A673 (cell line): ENCODE measurements around the gene SSH2. TPM values are rescaled to one million over a fixed set of nuclear protein-coding genes. Genes with fewer than 3 reads are reported as not detected.
A peak's percentile ranks its signal among the peaks of the same experiment; 100 is the strongest.

ENCODE experiments used
- BruUV-seq: library from RNA; stranded (reverse); fragments of 400-500 nt; replicated peaks from 2 replicates; lab custom pipeline; 2021; lab: Mats Ljungman, UMichigan
- CTCF ChIA-PET: fragments of 300-600 bp; sonication (Branson Sonifier 250); formaldehyde crosslinking; loops from one replicate; lab custom pipeline; 2022; ENCODE audit warnings: antibody characterized with exemption; lab: Charles Lee
- POLR2A ChIA-PET: fragments of 300-600 bp; sonication (Branson Sonifier 250); formaldehyde crosslinking; loops from one replicate; lab custom pipeline; 2022; ENCODE audit warnings: antibody characterized with exemption; ENCODE audit not compliant: low non-redundant PET; lab: Charles Lee
- DNase-seq: peaks from one replicate; pipeline ENCODE4 v3.0.0-alpha.2; 2015; ENCODE audit warnings: low spot score
- H3K27ac ChIP-seq: fragments of 200-600 bp; sonication (generic); 2 replicates; pipeline ENCODE4 v1.5.1; 2016; ENCODE audit warnings: mixed run types, low read depth, mild to moderate bottlenecking, mixed read lengths, antibody characterized with exemption, low read length; ENCODE audit not compliant: poor library complexity, severe bottlenecking
- H3K27me3 ChIP-seq: fragments of 200-600 bp; sonication (generic); replicated peaks from 2 replicates; pipeline ENCODE4 v1.6.1; 2017; ENCODE audit warnings: mixed run types, low read depth, mild to moderate bottlenecking, mixed read lengths, antibody characterized with exemption, low read length; ENCODE audit not compliant: insufficient read depth, poor library complexity
- H3K36me3 ChIP-seq: fragments of 200-600 bp; sonication (generic); 2 replicates; pipeline ENCODE4 v1.6.1; 2016; ENCODE audit warnings: mixed run types, mild to moderate bottlenecking, mixed read lengths, antibody characterized with exemption, low read length; ENCODE audit not compliant: insufficient read depth, poor library complexity, severe bottlenecking
- H3K4me1 ChIP-seq: fragments of 200-600 bp; sonication (generic); 2 replicates; pipeline ENCODE4 v1.6.1; 2017; ENCODE audit warnings: mixed run types, mild to moderate bottlenecking, mixed read lengths, antibody characterized with exemption, low read length; ENCODE audit not compliant: insufficient read depth, poor library complexity, severe bottlenecking
- H3K4me3 ChIP-seq: fragments of 200-600 bp; sonication (generic); 2 replicates; pipeline ENCODE4 v1.5.1; 2016; ENCODE audit warnings: low read depth, mixed run types, mild to moderate bottlenecking, mixed read lengths, low read length; ENCODE audit not compliant: poor library complexity, severe bottlenecking
- H3K9me3 ChIP-seq: fragments of 200-600 bp; sonication (generic); 2 replicates; pipeline ENCODE4 v1.6.1; 2016; ENCODE audit warnings: mixed run types, low read depth, mild to moderate bottlenecking, mixed read lengths, antibody characterized with exemption, low read length; ENCODE audit not compliant: poor library complexity, severe bottlenecking
- CTCF ChIP-seq: fragments of 300-800, 200-600 bp; sonication (generic); conservative IDR thresholded peaks from 2 replicates; pipeline ENCODE4 v1.5.1; 2017; ENCODE audit warnings: low read depth, mild to moderate bottlenecking, antibody characterized with exemption, low read length, moderate library complexity, mixed read lengths
- EZH2 ChIP-seq: fragments of 200-600 bp; sonication (generic); IDR thresholded peaks from 2 replicates; pipeline ENCODE4 v1.6.1; 2017; ENCODE audit warnings: borderline replicate concordance, low read depth, mild to moderate bottlenecking, mixed read lengths, antibody characterized with exemption, low read length; ENCODE audit not compliant: poor library complexity, severe bottlenecking
- intact Hi-C: fragments of 100-400 bp; cut with micrococcal nuclease; formaldehyde crosslinking; loops from one replicate; pipeline ENCODE4 v1.10.0; 2022; ENCODE audit not compliant: unreplicated experiment
- total RNA-seq: library from RNA; stranded (reverse); gene quantifications from 2 replicates; pipeline ENCODE4 v1.2.3, GENCODE V29; 2021

Gene SSH2
- total RNA-seq, 1 experiment from 2014 or later, result 75.5 TPM

DNA sequence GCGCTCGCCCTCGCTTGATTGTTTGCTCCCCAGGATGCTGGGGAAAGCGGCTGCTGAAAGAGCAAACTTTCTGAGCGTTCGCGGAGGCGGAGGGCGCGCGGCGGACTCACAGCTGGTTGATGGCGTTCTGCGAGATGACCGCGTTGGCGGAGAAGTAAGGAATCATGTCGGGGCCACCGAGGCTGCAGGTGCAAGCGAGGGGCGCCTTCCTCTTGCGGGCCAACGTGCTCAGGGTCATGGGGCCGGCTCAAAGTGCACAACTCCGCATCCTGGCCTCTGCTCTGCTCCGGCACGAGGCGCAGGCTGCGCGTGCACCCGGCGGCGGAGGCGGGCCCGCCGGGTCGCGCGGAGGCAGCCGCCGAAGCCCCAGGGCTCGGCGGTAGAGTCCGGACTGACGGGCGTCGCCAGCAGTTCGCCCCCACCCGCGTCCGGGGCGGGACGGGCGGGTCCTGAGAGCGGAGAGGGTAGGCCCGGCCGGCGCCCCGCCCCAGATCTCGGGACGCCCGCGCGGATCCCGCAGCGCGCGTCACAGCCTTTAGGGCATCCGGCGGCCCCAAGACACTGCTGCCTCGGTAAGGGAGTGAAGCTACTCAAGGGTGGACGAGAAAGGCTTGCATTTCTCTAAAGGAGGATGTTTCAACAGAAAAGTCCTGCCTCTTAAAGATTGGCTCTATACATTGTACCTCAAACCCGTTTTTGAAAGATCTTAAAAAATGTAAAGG, 168.8 kb downstream of the SSH2 start:
- TF ChIP-seq EZH2 (no peak), CTCF (no peak)
- Histone ChIP-seq H3K27ac (peak overlapping the region; percentile 76), H3K9me3 (no peaks in the 10 kb centered on the region), H3K36me3 (no peaks in the 10 kb centered on the region), H3K27me3 (no peaks in the 10 kb centered on the region), H3K4me1 (peaks cover 46% of the 10 kb centered on the region), H3K4me3 (peak overlapping the region; percentile 79)
- peak; percentile 95 for DNase-seq
- ChIA-PET CTCF (interaction anchor here (0.9 to 1.1 kb wide), 2 partner anchors 18 to 25 kb away, joined by 3 to 4 read pairs; no protein-coding TSS in a partner anchor), POLR2A (no interaction called here)
- intact Hi-C loops, result loop anchor here (5.0 to 10.0 kb wide), 2 partner anchors 76 to 119 kb away; no protein-coding TSS in a partner anchor
- BruUV-seq, result no TSS peak

DNA sequence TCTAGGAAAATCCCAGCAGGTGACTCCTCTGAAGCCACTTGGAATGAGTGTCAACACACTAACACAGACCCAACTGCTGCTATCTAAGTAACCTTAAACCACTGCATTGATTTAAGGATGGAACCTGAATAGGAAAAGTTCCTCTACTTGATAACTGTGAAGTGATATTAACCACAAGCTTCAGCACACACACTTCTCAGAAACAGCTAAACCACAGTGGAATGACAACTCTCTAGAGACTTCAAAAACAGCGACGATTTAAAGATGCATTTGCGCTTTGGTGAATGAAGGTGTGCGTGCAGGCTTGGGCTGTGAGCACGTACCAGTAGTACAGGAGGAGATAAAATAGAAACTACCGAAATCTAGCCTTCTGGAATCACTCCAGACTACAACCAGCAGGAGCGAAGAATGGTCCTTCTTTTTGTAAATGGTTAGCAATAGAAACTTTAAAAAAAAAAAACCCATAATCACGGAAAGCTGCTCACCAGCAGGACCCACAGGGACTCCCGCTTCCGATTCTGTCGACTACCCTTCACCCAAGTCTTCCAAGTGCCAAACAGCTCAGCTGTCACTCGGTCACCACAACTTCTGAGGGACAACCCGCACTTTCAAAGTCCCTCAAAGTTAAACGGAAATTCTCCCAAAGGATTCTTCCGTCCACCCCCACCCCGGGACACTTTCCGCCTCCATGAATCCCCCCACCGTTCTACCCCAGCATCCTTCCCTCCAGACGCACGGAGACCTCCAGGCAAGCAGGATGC, 169.6 kb downstream of the SSH2 start:
- peak; percentile 55 for DNase-seq
- POLR2A ChIA-PET, result interaction anchor here (0.6 to 0.7 kb wide), 2 partner anchors 10 to 68 kb away, joined by 3 read pairs; no protein-coding TSS in a partner anchor
- CTCF ChIA-PET, result interaction anchor here (0.6 to 1.1 kb wide), 2 partner anchors 18 to 153 kb away, joined by 3 to 4 read pairs; no protein-coding TSS in a partner anchor

More for the DNA sequence above, 169.6 kb downstream of the SSH2 start:
- Histone ChIP-seq H3K36me3 (no peaks in the 10 kb centered on the region), H3K4me1 (peaks cover 43% of the 10 kb centered on the region), H3K27me3 (no peaks in the 10 kb centered on the region), H3K4me3 (peak overlapping the region; percentile 79), H3K9me3 (no peaks in the 10 kb centered on the region), H3K27ac (peak overlapping the region; percentile 76)
- intact Hi-C loops, result loop anchor here (5.0 to 10.0 kb wide), 2 partner anchors 76 to 118 kb away; no protein-coding TSS in a partner anchor
- TF ChIP-seq CTCF (no peak), EZH2 (no peak)
- TSS peak; percentile 28 for BruUV-seq
